B cell (primary cell): ENCODE data around the gene TTC28. TPM values are rescaled to one million over a fixed set of nuclear protein-coding genes. Genes with fewer than 3 reads are reported as not detected.
A peak's percentile ranks its signal among the peaks of the same experiment; 100 is the strongest.
"Not testable (repeated sequence)": the region's sequence is repeated elsewhere in the genome, so short reads cannot be mapped to it uniquely, and the experiment has no call there.

ENCODE experiments used
- ATAC-seq: fragments of 200-7000 bp; cut with Tn5 transposase; one replicate; pipeline ENCODE4 v1.10.0; 2021; ENCODE audit warnings: low read depth, mild to moderate bottlenecking, moderate number of reproducible peaks, moderate library complexity
- CTCF ChIA-PET: fragments of 350-600 bp; sonication (Branson Sonifier 250); formaldehyde crosslinking; loops from one replicate; lab custom pipeline; 2021; ENCODE audit warnings: antibody characterized with exemption, inconsistent platforms; lab: Charles Lee
- POLR2A ChIA-PET: fragments of 350-600 bp; sonication (Branson Sonifier 250); formaldehyde crosslinking; loops from one replicate; lab custom pipeline; 2021; ENCODE audit warnings: antibody characterized with exemption; lab: Charles Lee
- DNase-seq: peaks from one replicate; pipeline ENCODE4 v3.0.0; 2013
- H2AFZ ChIP-seq: 2 replicates; pipeline ENCODE4 v1.6.1; 2012; ENCODE audit warnings: mild to moderate bottlenecking, low read depth, low read length; ENCODE audit not compliant: insufficient read depth, poor library complexity, severe bottlenecking
- H3K27ac ChIP-seq, 2 donors: 1 replicate in 1 of 2; 2 replicates in 1 of 2; pipeline ENCODE4 v1.5.1; 2012 to 2013; ENCODE audit warnings: low read length in 2 of 2, mild to moderate bottlenecking in 2 of 2, moderate library complexity in 1 of 2
- H3K27me3 ChIP-seq, 4 experiments: fragments of 200-600 bp in 1 of 4; sonication (generic) in 1 of 4; replicated peaks in 1 of 4; 1 replicate in 2 of 4; 2 replicates in 2 of 4; pipeline versions ENCODE4 v1.6.1 to v1.7.0; 2013 to 2016; ENCODE audit warnings: low read length in 3 of 4, mild to moderate bottlenecking in 2 of 4, mixed read lengths in 1 of 4, moderate library complexity in 1 of 4; ENCODE audit not compliant: insufficient read depth in 4 of 4, control insufficient read depth in 3 of 4; ENCODE audit errors: control extremely low read depth in 1 of 4
- H3K36me3 ChIP-seq, 2 experiments: replicated peaks in 1 of 2; 1 replicate in 1 of 2; 2 replicates in 1 of 2; pipeline versions ENCODE4 v1.6.1 to v1.7.1; 2013; ENCODE audit warnings: low read length in 1 of 2; ENCODE audit not compliant: insufficient read depth in 2 of 2, control insufficient read depth in 1 of 2; ENCODE audit errors: control extremely low read depth in 1 of 2, extremely low read depth in 1 of 2
- H3K4me1 ChIP-seq, 2 donors: fragments of 200-600 bp in 1 of 2; sonication (generic) in 1 of 2; 1 replicate in 1 of 2; 2 replicates in 1 of 2; pipeline versions ENCODE4 v1.5.1 to v1.6.1; 2013 to 2017; ENCODE audit warnings: low read length in 2 of 2; ENCODE audit not compliant: control insufficient read depth in 2 of 2, insufficient read depth in 2 of 2
- H3K4me2 ChIP-seq: replicated peaks from 2 replicates; pipeline ENCODE3; 2012; ENCODE audit warnings: mild to moderate bottlenecking, low read depth, low read length; ENCODE audit not compliant: poor library complexity, severe bottlenecking
- H3K4me3 ChIP-seq, 5 experiments: fragments of 200-600 bp in 1 of 5; sonication (generic) in 1 of 5; 1 replicate in 3 of 5; 2 replicates in 2 of 5; pipeline versions ENCODE4 v1.5.1 to v1.7.0; 2011 to 2016; ENCODE audit warnings: low read length in 4 of 5, mild to moderate bottlenecking in 4 of 5, low read depth in 2 of 5, control low read depth in 1 of 5, moderate library complexity in 1 of 5; ENCODE audit not compliant: insufficient read depth in 1 of 5; ENCODE audit errors: control extremely low read depth in 1 of 5, extremely low read depth in 1 of 5
- H3K79me2 ChIP-seq: fragments of 200-600 bp; sonication (generic); one replicate; pipeline ENCODE4 v1.6.0; 2016; ENCODE audit warnings: low read length; ENCODE audit not compliant: control insufficient read depth, insufficient read depth
- H3K9ac ChIP-seq: fragments of 200-600 bp; sonication (generic); 2 replicates; pipeline ENCODE4 v1.6.1; 2017; ENCODE audit warnings: mild to moderate bottlenecking, low read length, moderate library complexity
- H3K9me3 ChIP-seq, 3 donors: one replicate each; pipeline versions ENCODE4 v1.6.1 to v1.7.1; 2013; ENCODE audit warnings: low read length in 2 of 3; ENCODE audit not compliant: control insufficient read depth in 2 of 3, insufficient read depth in 1 of 3; ENCODE audit errors: control extremely low read depth in 1 of 3
- H4K20me1 ChIP-seq: 2 replicates; pipeline ENCODE4 v1.6.0; 2012; ENCODE audit warnings: mild to moderate bottlenecking, low read length; ENCODE audit not compliant: insufficient read depth, control insufficient read depth, poor library complexity, severe bottlenecking
- H3K27ac Mint-ChIP-seq: one replicate; pipeline ENCODE4 v1.8.0; 2021; ENCODE audit warnings: mixed read lengths
- H3K27me3 Mint-ChIP-seq: one replicate; pipeline ENCODE4 v1.8.0; 2021; ENCODE audit warnings: mixed read lengths
- H3K4me1 Mint-ChIP-seq: one replicate; pipeline ENCODE4 v1.8.0; 2021; ENCODE audit warnings: mixed read lengths
- H3K4me3 Mint-ChIP-seq: one replicate; pipeline ENCODE4 v1.8.0; 2021; ENCODE audit warnings: mixed read lengths
- H3K9me3 Mint-ChIP-seq: one replicate; pipeline ENCODE4 v1.8.0; 2022; ENCODE audit warnings: mixed read lengths; ENCODE audit not compliant: insufficient read depth
- CTCF ChIP-seq: fragments of 200-600 bp; IDR thresholded peaks from one replicate; pipeline ENCODE4 v1.8.0; 2022; ENCODE audit warnings: antibody characterized with exemption, mild to moderate bottlenecking
- EZH2 ChIP-seq: IDR thresholded peaks from 2 replicates; pipeline ENCODE4 v1.6.1; 2012; ENCODE audit warnings: borderline replicate concordance, low read depth, mild to moderate bottlenecking, moderate library complexity, low read length; ENCODE audit not compliant: insufficient read depth, poor library complexity, severe bottlenecking
- WGBS: methylation state at CpG from one replicate; pipeline ENCODE4 v1.1.5; 2013; ENCODE audit warnings: missing lambda C conversion rate; ENCODE audit not compliant: insufficient coverage; 5-methylcytosine and 5-hydroxymethylcytosine counted together
- intact Hi-C: fragments of 100-400 bp; cut with micrococcal nuclease; formaldehyde crosslinking; loops from one replicate; pipeline ENCODE4 v1.10.0; 2022
- polyA plus RNA-seq: library from polyadenylated mRNA; depleted of rRNA; stranded (reverse); fragments of >200 nt; gene quantifications from 2 replicates; pipeline ENCODE4 v1.2.3, GENCODE V29; 2012
- total RNA-seq, 2 donors: library from RNA; stranded (reverse); fragments of 120-200 nt in 1 of 2; gene quantifications; 1 replicate in 1 of 2; 2 replicates in 1 of 2; pipeline versions ENCODE4 v1.2.3 to v1.2.4, GENCODE V29; 2013 to 2022

The TTC28 gene
- total and polyA plus RNA-seq, 2 donors (not counting 1 experiment from before 2014, with no cell fraction given), result 4.5 to 7.3 TPM

- no peak overlapping the region for H2AFZ ChIP-seq
- Mint-ChIP-seq H3K4me3 (no peak overlapping the region), H3K27me3 (no peaks in the 10 kb centered on the region), H3K4me1 (peaks cover 37% of the 10 kb centered on the region), H3K9me3 (no peaks in the 10 kb centered on the region), H3K27ac (no peak overlapping the region)
- TF ChIP-seq CTCF (no peak), EZH2 (no peak)
- CTCF ChIA-PET, result no interaction called here
- no peak overlapping the region for H3K4me3 ChIP-seq
- H3K27ac ChIP-seq, result no peak overlapping the region
- H3K27me3 ChIP-seq, result no peaks in the 10 kb centered on the region
- POLR2A ChIA-PET, result no interaction called here
- H3K4me2 ChIP-seq, result peak overlapping the region; percentile 43
- intact Hi-C loops, result no loop called here
- no peaks in the 10 kb centered on the region for H4K20me1 ChIP-seq
- H3K9me3 ChIP-seq, result no peaks in the 10 kb centered on the region
- peaks cover 0 to 4% of the 10 kb centered on the region in 2 experiments for H3K36me3 ChIP-seq
- DNase-seq (no peak), ATAC-seq (no peak)
- peaks cover 33 to 38% of the 10 kb centered on the region in 2 donors for H3K4me1 ChIP-seq
- H3K79me2 ChIP-seq, result peaks cover 4% of the 10 kb centered on the region
- H3K9ac ChIP-seq, result no peak overlapping the region
Observed at GRCh38 chr22:28703436-28703835, 23.8 kb upstream of the TTC28 start.

GRCh38 chr22:28702891-28703290 lies 23.3 kb upstream of the TTC28 start:
- ATAC-seq (no peak), DNase-seq (peak; percentile 51)
- Histone ChIP-seq H2AFZ (no peak overlapping the region), H3K27ac (no peak overlapping the region), H3K4me2 (peak overlapping the region; percentile 43), H4K20me1 (no peaks in the 10 kb centered on the region), H3K4me3 (no peak overlapping the region), H3K9ac (no peak overlapping the region), H3K9me3 (no peaks in the 10 kb centered on the region), H3K27me3 (no peaks in the 10 kb centered on the region), H3K79me2 (peaks cover 4% of the 10 kb centered on the region), H3K4me1 (peaks cover 33 to 38% of the 10 kb centered on the region in 2 donors), H3K36me3 (peaks cover 0 to 4% of the 10 kb centered on the region in 2 experiments)
- ChIA-PET CTCF (no interaction called here), POLR2A (no interaction called here)
- H3K27me3 Mint-ChIP-seq, result no peaks in the 10 kb centered on the region
- WGBS, result no CpG with 5 or more reads among the region's 2 CpGs
- peaks cover 37% of the 10 kb centered on the region for H3K4me1 Mint-ChIP-seq
- TF ChIP-seq CTCF (no peak), EZH2 (no peak)
- intact Hi-C loops, result no loop called here
- H3K4me3 Mint-ChIP-seq, result peak overlapping the region; percentile 57
- no peaks in the 10 kb centered on the region for H3K9me3 Mint-ChIP-seq
- H3K27ac Mint-ChIP-seq, result no peak overlapping the region

- POLR2A ChIA-PET, H2AFZ ChIP-seq, H3K4me2 ChIP-seq, H3K4me3 Mint-ChIP-seq, H3K4me1 ChIP-seq, H4K20me1 ChIP-seq, H3K27me3 Mint-ChIP-seq, H3K9me3 Mint-ChIP-seq, ATAC-seq, H3K79me2 ChIP-seq, H3K27ac Mint-ChIP-seq, H3K9me3 ChIP-seq, H3K27ac ChIP-seq, H3K27me3 ChIP-seq, H3K4me3 ChIP-seq, DNase-seq, H3K4me1 Mint-ChIP-seq, intact Hi-C loops, H3K36me3 ChIP-seq, H3K9ac ChIP-seq, CTCF ChIA-PET: not testable (repeated sequence)
- 97% methylated on average over 6 of the region's 6 CpGs for WGBS
Observed at GRCh38 chr22:28693041-28693760, 13.6 kb upstream of the TTC28 start.
